IMR-90 (cell line): ENCODE results near the gene PGAP1. TPM values are rescaled to one million over a fixed set of nuclear protein-coding genes. Genes with fewer than 3 reads are reported as not detected.

Experiments
- ATAC-seq: fragments of 200-7000 bp; cut with Tn5 transposase; 2 replicates; pipeline ENCODE4 v1.9.1; 2020; ENCODE audit warnings: low read depth, mild to moderate bottlenecking, moderate library complexity
- BruUV-seq: library from RNA; stranded (reverse); fragments of 400-500 nt; replicated peaks from 2 replicates; lab custom pipeline; 2021; lab: Mats Ljungman, UMichigan
- CTCF ChIA-PET: fragments of 300-600 bp; formaldehyde crosslinking; extraction: SDS; loops from one replicate; lab custom pipeline; 2021; ENCODE audit warnings: antibody characterized with exemption; lab: Yijun Ruan, JAX
- POLR2A ChIA-PET: fragments of 300-600 bp; sonication (Branson Sonifier 250); formaldehyde crosslinking; loops from one replicate; lab custom pipeline; 2022; ENCODE audit warnings: antibody characterized with exemption; ENCODE audit not compliant: unreplicated experiment; lab: Charles Lee
- DNase-seq: peaks from one replicate; pipeline ENCODE4 v3.0.0; 2013
- H2AFZ ChIP-seq: replicated peaks from 2 replicates; pipeline ENCODE3; 2013; ENCODE audit warnings: low read length, mild to moderate bottlenecking; ENCODE audit not compliant: poor library complexity
- H2AK5ac ChIP-seq: 2 replicates; pipeline ENCODE4 v1.6.1; 2013; ENCODE audit warnings: low read depth, low read length, inconsistent platforms
- H2AK9ac ChIP-seq: replicated peaks from 2 replicates; pipeline ENCODE3; 2013; ENCODE audit warnings: mild to moderate bottlenecking, low read depth, low read length, moderate library complexity; ENCODE audit not compliant: poor library complexity
- H2BK120ac ChIP-seq: 2 replicates; pipeline ENCODE4 v1.6.1; 2013; ENCODE audit warnings: low read depth, low read length, inconsistent platforms
- H2BK15ac ChIP-seq: 3 replicates; pipeline ENCODE4 v1.6.1; 2013; ENCODE audit warnings: low read depth, low read length, inconsistent platforms
- H2BK20ac ChIP-seq: 2 replicates; pipeline ENCODE4 v1.6.1; 2013; ENCODE audit warnings: low read depth, mild to moderate bottlenecking, inconsistent platforms, low read length, moderate library complexity
- H2BK5ac ChIP-seq: 2 replicates; pipeline ENCODE4 v1.6.1; 2013; ENCODE audit warnings: mild to moderate bottlenecking, low read depth, low read length, inconsistent platforms; ENCODE audit not compliant: poor library complexity, severe bottlenecking
- H3K14ac ChIP-seq: replicated peaks from 2 replicates; pipeline ENCODE4 v1.6.1; 2013; ENCODE audit warnings: low read depth, low read length, inconsistent platforms
- H3K18ac ChIP-seq: 2 replicates; pipeline ENCODE4 v1.6.1; 2013; ENCODE audit warnings: low read depth, low read length, control low read depth
- H3K23ac ChIP-seq: 2 replicates; pipeline ENCODE4 v1.6.1; 2013; ENCODE audit warnings: low read depth, low read length, inconsistent platforms
- H3K27ac ChIP-seq: 2 replicates; pipeline ENCODE4 v1.5.1; 2013; ENCODE audit warnings: mild to moderate bottlenecking, control low read depth, low read length; ENCODE audit not compliant: insufficient read depth
- H3K27me3 ChIP-seq: 2 replicates; pipeline ENCODE4 v1.6.1; 2013; ENCODE audit warnings: low read length; ENCODE audit not compliant: control insufficient read depth, insufficient read depth
- H3K36me3 ChIP-seq: 2 replicates; pipeline ENCODE4 v1.6.1; 2013; ENCODE audit warnings: low read length, mixed read lengths; ENCODE audit not compliant: control insufficient read depth, insufficient read depth
- H3K4ac ChIP-seq: 2 replicates; pipeline ENCODE4 v1.6.1; 2013; ENCODE audit warnings: low read depth, low read length, inconsistent platforms
- H3K4me1 ChIP-seq: 2 replicates; pipeline ENCODE4 v1.6.1; 2013; ENCODE audit warnings: low read length, mixed read lengths; ENCODE audit not compliant: control insufficient read depth, insufficient read depth
- H3K4me2 ChIP-seq: 2 replicates; pipeline ENCODE4 v1.6.1; 2013; ENCODE audit warnings: low read depth, mild to moderate bottlenecking, control low read depth, low read length, moderate library complexity
- H3K4me3 ChIP-seq: 2 replicates; pipeline ENCODE4 v1.5.1; 2013; ENCODE audit warnings: low read depth, mild to moderate bottlenecking, control low read depth, low read length, moderate library complexity; ENCODE audit not compliant: insufficient read depth
- H3K56ac ChIP-seq: 2 replicates; pipeline ENCODE4 v1.6.1; 2013; ENCODE audit warnings: low read length, inconsistent platforms; ENCODE audit not compliant: insufficient read depth; ENCODE audit errors: extremely low read depth
- H3K79me1 ChIP-seq, 2 experiments: 2 replicates each; pipeline ENCODE4 v1.6.1; 2013; ENCODE audit warnings: low read length in 2 of 2, inconsistent platforms in 1 of 2, low read depth in 1 of 2
- H3K9ac ChIP-seq: 2 replicates; pipeline ENCODE4 v1.6.1; 2013; ENCODE audit warnings: low read depth, low read length, control low read depth
- H3K9me1 ChIP-seq: 2 replicates; pipeline ENCODE4 v1.6.1; 2013; ENCODE audit warnings: low read length, inconsistent platforms; ENCODE audit not compliant: insufficient read depth
- H3K9me3 ChIP-seq: 2 replicates; pipeline ENCODE4 v1.6.1; 2013; ENCODE audit warnings: low read length; ENCODE audit not compliant: control insufficient read depth, insufficient read depth
- H4K20me1 ChIP-seq: 2 replicates; pipeline ENCODE4 v1.6.1; 2013; ENCODE audit warnings: low read length, inconsistent platforms; ENCODE audit not compliant: insufficient read depth
- H4K5ac ChIP-seq: 2 replicates; pipeline ENCODE4 v1.6.1; 2013; ENCODE audit warnings: mild to moderate bottlenecking, low read depth, low read length, control low read depth
- H4K8ac ChIP-seq, 2 experiments: 2 replicates each; pipeline ENCODE4 v1.6.1; 2013; ENCODE audit warnings: low read depth in 2 of 2, low read length in 2 of 2, control low read depth in 1 of 2, inconsistent platforms in 1 of 2
- H4K91ac ChIP-seq: 2 replicates; pipeline ENCODE4 v1.6.1; 2013; ENCODE audit warnings: low read depth, low read length, inconsistent platforms; ENCODE audit not compliant: insufficient read depth
- BHLHE40 ChIP-seq: fragments of 150-350 bp; IDR thresholded peaks from 2 replicates; pipeline ENCODE4 v1.6.1; 2016; ENCODE audit warnings: mild to moderate bottlenecking, low read depth, low read length
- CHD1 ChIP-seq: IDR thresholded peaks from 2 replicates; pipeline ENCODE4 v1.6.1; 2012; ENCODE audit warnings: low read depth, low read length, improper control_type of control experiment
- MAFK ChIP-seq: IDR thresholded peaks from 2 replicates; pipeline ENCODE4 v1.6.1; 2012; ENCODE audit warnings: low read depth, low read length, improper control_type of control experiment
- MAZ ChIP-seq: IDR thresholded peaks from 2 replicates; pipeline ENCODE4 v1.6.1; 2012; ENCODE audit warnings: low read depth, mild to moderate bottlenecking, low read length, improper control_type of control experiment, moderate library complexity, borderline replicate concordance
- MXI1 ChIP-seq: IDR thresholded peaks from 2 replicates; pipeline ENCODE4 v1.6.1; 2012; ENCODE audit warnings: low read depth, mild to moderate bottlenecking, low read length, moderate library complexity, borderline replicate concordance
- POLR2A ChIP-seq: IDR thresholded peaks from 2 replicates; pipeline ENCODE4 v1.6.1; 2012; ENCODE audit warnings: mild to moderate bottlenecking, low read depth, low read length
- RAD21 ChIP-seq: IDR thresholded peaks from 2 replicates; pipeline ENCODE4 v1.6.1; 2012; ENCODE audit warnings: low read length, improper control_type of control experiment
- RCOR1 ChIP-seq: IDR thresholded peaks from 2 replicates; pipeline ENCODE4 v1.6.1; 2012; ENCODE audit warnings: mild to moderate bottlenecking, low read length, improper control_type of control experiment; ENCODE audit not compliant: insufficient replicate concordance
- RFX5 ChIP-seq: IDR thresholded peaks from 2 replicates; pipeline ENCODE4 v1.8.0; 2012; ENCODE audit warnings: low read depth, mild to moderate bottlenecking, low read length, moderate library complexity
- SMC3 ChIP-seq: fragments of 150-350 bp; IDR thresholded peaks from 2 replicates; pipeline ENCODE4 v1.6.1; 2016; ENCODE audit warnings: low read depth, mild to moderate bottlenecking, antibody characterized with exemption, low read length, moderate library complexity
- WGBS, 2 experiments: methylation state at CpG; one replicate each; pipeline versions ENCODE4 v1.1.5 to v1.1.7; 2013; ENCODE audit warnings: missing lambda C conversion rate in 2 of 2; ENCODE audit not compliant: insufficient read length in 1 of 2; ENCODE audit errors: extremely low coverage in 2 of 2; 5-methylcytosine and 5-hydroxymethylcytosine counted together
- dilution Hi-C: fragments of 300-500 bp; cut with HindIII; formaldehyde crosslinking; loops from one replicate; pipeline ENCODE4 v1.14.3; 2018; ENCODE audit warnings: low sequenced_read_pairs; ENCODE audit not compliant: unreplicated experiment
- in situ Hi-C: fragments of 300-500 bp; cut with MboI; formaldehyde crosslinking; loops from 3 replicates; pipeline ENCODE4 v1.14.3; 2019; ENCODE audit warnings: low sequenced_read_pairs, inconsistent platforms, mixed read lengths
- intact Hi-C: fragments of 100-400 bp; cut with micrococcal nuclease; formaldehyde crosslinking; loops from 2 replicates; pipeline ENCODE4 v1.10.0; 2022
- polyA plus RNA-seq, 3 experiments: library from polyadenylated mRNA; depleted of rRNA; stranded (reverse); fragments of >200 nt; gene quantifications; 2 replicates each; pipeline ENCODE4 v1.2.3, GENCODE V29; 2012; ENCODE audit warnings: low replicate concordance in 1 of 3
- total RNA-seq: library from RNA; depleted of rRNA; stranded (reverse); fragments of >200 nt; gene quantifications from 2 replicates; pipeline ENCODE4 v1.2.3, GENCODE V29; 2012
- TF ChIP-seq, protein P1 (sequence below): conservative IDR thresholded peaks from 2 replicates; pipeline ENCODE4 v1.5.1; 2012; ENCODE audit warnings: mild to moderate bottlenecking, low read depth, low read length, improper control_type of control experiment
- TF ChIP-seq, protein P2 (sequence below): fragments of 150-350 bp; IDR thresholded peaks from 2 replicates; pipeline ENCODE4 v1.6.1; 2017; ENCODE audit warnings: mild to moderate bottlenecking, antibody characterized with exemption, low read length, low read depth
- TF ChIP-seq, protein P3 (sequence below): fragments of 150-350 bp; IDR thresholded peaks from 2 replicates; pipeline ENCODE4 v1.6.1; 2016; ENCODE audit warnings: low read depth, mild to moderate bottlenecking, low read length, moderate library complexity, borderline replicate concordance

Gene PGAP1
- total and polyA plus RNA-seq, 2 of the 4 experiments (the other 2 are of a cell fraction), result 1.9 to 5.7 TPM

DNA sequence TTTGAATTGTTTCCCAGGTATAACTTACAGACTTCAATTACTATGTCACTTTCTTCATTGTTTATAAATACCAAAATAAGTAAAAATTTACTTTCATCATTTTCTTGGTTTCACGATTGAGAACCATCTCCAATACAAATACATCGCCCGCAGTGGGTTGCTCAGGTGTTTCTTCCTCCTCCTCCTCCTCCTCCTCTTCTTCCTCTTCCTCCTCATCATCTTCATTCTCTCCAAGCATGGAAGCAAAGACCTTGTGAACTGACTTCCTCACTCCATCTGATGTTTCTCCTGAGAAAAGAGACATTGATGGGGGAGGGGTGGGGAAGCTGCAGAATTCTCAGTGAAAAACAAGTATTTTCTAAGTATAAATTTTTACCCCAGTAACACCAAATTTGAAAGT is 133.6 kb downstream of the PGAP1 start:
- Histone ChIP-seq H2BK5ac (no peak overlapping the region), H3K9me1 (no peaks in the 10 kb centered on the region), H3K18ac (no peak overlapping the region), H3K27ac (no peak overlapping the region), H2BK20ac (no peak overlapping the region), H3K4me1 (no peaks in the 10 kb centered on the region; the same call in 1 of the 2 replicates), H2BK120ac (no peak overlapping the region), H2AFZ (no peak overlapping the region), H3K4me3 (no peak overlapping the region), H2AK5ac (no peak overlapping the region), H3K27me3 (no peaks in the 10 kb centered on the region), H3K36me3 (peaks cover 31% of the 10 kb centered on the region), H3K9ac (no peak overlapping the region), H2BK15ac (no peak overlapping the region), H3K56ac (no peak overlapping the region), H3K4ac (no peak overlapping the region), H4K91ac (no peak overlapping the region), H4K8ac (no peak overlapping the region), H4K5ac (no peak overlapping the region), H3K79me1 (peaks cover 0 to 14% of the 10 kb centered on the region in 2 experiments; a peak in 2 of 4 replicates), H3K23ac (no peak overlapping the region), H3K9me3 (no peaks in the 10 kb centered on the region), H2AK9ac (no peak overlapping the region), H3K14ac (no peak overlapping the region), H3K4me2 (no peak overlapping the region), H4K20me1 (no peaks in the 10 kb centered on the region)
- CTCF ChIA-PET, result no interaction called here
- in situ Hi-C loops (no loop called here), dilution Hi-C loops (no loop called here), intact Hi-C loops (loop anchor here (10.0 kb wide), 2 partner anchors 312 to 582 kb away; no protein-coding TSS in a partner anchor)
- no peak for ATAC-seq
- WGBS, 2 experiments, result no CpG with 5 or more reads among the region's 3 CpGs
- POLR2A ChIA-PET, result no interaction called here
- no peak for DNase-seq
- no TSS peak for BruUV-seq
- no peak for TF ChIP-seq MXI1
- TF ChIP-seq, protein P1, sequence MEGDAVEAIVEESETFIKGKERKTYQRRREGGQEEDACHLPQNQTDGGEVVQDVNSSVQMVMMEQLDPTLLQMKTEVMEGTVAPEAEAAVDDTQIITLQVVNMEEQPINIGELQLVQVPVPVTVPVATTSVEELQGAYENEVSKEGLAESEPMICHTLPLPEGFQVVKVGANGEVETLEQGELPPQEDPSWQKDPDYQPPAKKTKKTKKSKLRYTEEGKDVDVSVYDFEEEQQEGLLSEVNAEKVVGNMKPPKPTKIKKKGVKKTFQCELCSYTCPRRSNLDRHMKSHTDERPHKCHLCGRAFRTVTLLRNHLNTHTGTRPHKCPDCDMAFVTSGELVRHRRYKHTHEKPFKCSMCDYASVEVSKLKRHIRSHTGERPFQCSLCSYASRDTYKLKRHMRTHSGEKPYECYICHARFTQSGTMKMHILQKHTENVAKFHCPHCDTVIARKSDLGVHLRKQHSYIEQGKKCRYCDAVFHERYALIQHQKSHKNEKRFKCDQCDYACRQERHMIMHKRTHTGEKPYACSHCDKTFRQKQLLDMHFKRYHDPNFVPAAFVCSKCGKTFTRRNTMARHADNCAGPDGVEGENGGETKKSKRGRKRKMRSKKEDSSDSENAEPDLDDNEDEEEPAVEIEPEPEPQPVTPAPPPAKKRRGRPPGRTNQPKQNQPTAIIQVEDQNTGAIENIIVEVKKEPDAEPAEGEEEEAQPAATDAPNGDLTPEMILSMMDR, result no peak
- TF ChIP-seq BHLHE40, result no peak
- TF ChIP-seq, protein P2, sequence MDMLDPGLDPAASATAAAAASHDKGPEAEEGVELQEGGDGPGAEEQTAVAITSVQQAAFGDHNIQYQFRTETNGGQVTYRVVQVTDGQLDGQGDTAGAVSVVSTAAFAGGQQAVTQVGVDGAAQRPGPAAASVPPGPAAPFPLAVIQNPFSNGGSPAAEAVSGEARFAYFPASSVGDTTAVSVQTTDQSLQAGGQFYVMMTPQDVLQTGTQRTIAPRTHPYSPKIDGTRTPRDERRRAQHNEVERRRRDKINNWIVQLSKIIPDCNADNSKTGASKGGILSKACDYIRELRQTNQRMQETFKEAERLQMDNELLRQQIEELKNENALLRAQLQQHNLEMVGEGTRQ, result no peak
- no peak for TF ChIP-seq RFX5
- no peak for TF ChIP-seq POLR2A
- no peak for TF ChIP-seq MAFK
- TF ChIP-seq MAZ, result no peak
- TF ChIP-seq, protein P3, sequence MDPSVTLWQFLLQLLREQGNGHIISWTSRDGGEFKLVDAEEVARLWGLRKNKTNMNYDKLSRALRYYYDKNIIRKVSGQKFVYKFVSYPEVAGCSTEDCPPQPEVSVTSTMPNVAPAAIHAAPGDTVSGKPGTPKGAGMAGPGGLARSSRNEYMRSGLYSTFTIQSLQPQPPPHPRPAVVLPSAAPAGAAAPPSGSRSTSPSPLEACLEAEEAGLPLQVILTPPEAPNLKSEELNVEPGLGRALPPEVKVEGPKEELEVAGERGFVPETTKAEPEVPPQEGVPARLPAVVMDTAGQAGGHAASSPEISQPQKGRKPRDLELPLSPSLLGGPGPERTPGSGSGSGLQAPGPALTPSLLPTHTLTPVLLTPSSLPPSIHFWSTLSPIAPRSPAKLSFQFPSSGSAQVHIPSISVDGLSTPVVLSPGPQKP, result no peak
- TF ChIP-seq CHD1, result no peak
- no peak for TF ChIP-seq SMC3
- no peak for TF ChIP-seq RCOR1
- TF ChIP-seq RAD21, result no peak
